ENCODE results near the gene PCBP2.

PCBP2 gene

DNA sequence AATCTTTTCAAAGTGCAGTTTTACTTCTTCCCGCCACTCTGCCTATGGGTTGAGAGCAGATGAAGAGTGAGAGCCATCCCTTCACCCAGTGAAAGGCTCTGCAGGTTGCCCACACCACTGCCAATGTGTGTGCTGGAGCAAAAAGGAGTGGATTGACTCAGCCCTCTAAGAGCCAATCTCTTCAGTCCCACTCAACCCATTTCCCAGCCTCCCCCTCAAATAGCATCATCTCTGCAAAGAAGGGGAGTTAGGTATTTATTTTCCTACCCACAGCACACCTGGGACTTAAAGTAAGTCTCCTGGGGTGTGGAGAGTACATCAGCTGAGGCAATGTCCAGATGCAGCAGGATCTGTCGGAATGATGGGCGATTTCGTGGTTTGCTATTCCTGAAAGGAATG is 32.1 kb downstream of the PCBP2 start:
- intact Hi-C loops (cut with DNase I; ENCODE audit: low total_unique reads): no loop called here
- no peak overlapping the region for H3K27ac ChIP-seq
- TF ChIP-seq, protein P1, sequence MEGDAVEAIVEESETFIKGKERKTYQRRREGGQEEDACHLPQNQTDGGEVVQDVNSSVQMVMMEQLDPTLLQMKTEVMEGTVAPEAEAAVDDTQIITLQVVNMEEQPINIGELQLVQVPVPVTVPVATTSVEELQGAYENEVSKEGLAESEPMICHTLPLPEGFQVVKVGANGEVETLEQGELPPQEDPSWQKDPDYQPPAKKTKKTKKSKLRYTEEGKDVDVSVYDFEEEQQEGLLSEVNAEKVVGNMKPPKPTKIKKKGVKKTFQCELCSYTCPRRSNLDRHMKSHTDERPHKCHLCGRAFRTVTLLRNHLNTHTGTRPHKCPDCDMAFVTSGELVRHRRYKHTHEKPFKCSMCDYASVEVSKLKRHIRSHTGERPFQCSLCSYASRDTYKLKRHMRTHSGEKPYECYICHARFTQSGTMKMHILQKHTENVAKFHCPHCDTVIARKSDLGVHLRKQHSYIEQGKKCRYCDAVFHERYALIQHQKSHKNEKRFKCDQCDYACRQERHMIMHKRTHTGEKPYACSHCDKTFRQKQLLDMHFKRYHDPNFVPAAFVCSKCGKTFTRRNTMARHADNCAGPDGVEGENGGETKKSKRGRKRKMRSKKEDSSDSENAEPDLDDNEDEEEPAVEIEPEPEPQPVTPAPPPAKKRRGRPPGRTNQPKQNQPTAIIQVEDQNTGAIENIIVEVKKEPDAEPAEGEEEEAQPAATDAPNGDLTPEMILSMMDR (IDR thresholded peaks at IDR 0.05): no peak

DNA sequence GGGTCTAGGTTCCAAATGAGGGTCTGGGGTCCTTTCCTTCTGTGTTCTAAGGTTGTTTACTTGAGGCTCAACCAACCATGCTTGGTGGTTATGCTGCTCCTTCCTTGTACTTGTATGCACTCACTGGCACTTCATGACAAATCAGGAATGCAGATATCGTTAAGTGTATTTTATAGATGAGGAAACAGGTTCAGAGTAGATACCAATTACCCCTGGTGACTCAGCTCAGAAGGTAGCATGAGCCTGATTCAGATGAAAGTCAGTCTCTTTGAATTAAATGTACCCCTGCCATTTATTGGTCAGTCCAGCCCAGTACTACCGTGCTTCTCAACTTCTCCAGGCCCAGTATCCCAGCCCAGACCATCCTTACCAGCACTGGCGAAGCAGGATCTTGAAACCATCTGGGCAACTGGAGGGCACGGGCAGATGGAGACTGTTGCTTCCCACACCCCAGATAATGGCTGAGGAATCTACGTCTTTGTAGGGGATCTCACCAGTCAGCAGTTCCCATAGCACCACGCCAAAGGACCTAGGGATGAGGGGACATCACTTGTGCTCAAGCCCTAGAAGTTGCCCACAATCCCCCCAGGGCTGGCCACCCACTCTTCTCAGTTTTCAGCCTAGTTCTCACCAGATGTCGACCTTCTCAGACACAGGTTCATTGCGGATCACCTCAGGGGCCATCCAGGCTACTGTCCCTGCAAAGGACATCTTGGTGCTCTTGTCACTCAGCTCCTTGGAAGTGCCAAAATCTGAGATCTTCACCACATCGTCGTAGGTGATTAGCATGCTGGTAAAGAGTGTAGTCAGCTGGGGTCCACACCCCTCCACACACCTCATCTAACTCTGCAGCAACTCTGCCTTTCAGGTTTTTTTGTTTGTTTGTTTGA is 33.0 kb downstream of the PCBP2 start:
- DNase-seq: no peak
- H3K36me3 ChIP-seq: peaks cover 28 to 84% (median 75%) of the 10 kb centered on the region in 3 donors
- H3K27me3 ChIP-seq: no peaks in the 10 kb centered on the region
- intact Hi-C loops (cut with DNase I; ENCODE audit: low total_unique reads): no loop called here
- peaks cover 0 to 20% (median 4%) of the 10 kb centered on the region in 4 donors for H3K4me1 ChIP-seq
- TF ChIP-seq, protein P1 (IDR thresholded peaks at IDR 0.05): no peak
- H3K4me3 ChIP-seq: no peak overlapping the region
- no peak overlapping the region for H3K27ac ChIP-seq
- H3K9me3 ChIP-seq: no peaks in the 10 kb centered on the region

More for the DNA sequence above, 32.1 kb downstream of the PCBP2 start:
- DNase-seq: no peak
- Histone ChIP-seq H3K4me1 (peaks cover 0 to 24% (median 4%) of the 10 kb centered on the region in 4 donors), H3K9me3 (no peaks in the 10 kb centered on the region), H3K4me3 (no peak overlapping the region), H3K36me3 (peaks cover 36 to 94% (median 82%) of the 10 kb centered on the region in 3 donors), H3K27me3 (no peaks in the 10 kb centered on the region)

DNA sequence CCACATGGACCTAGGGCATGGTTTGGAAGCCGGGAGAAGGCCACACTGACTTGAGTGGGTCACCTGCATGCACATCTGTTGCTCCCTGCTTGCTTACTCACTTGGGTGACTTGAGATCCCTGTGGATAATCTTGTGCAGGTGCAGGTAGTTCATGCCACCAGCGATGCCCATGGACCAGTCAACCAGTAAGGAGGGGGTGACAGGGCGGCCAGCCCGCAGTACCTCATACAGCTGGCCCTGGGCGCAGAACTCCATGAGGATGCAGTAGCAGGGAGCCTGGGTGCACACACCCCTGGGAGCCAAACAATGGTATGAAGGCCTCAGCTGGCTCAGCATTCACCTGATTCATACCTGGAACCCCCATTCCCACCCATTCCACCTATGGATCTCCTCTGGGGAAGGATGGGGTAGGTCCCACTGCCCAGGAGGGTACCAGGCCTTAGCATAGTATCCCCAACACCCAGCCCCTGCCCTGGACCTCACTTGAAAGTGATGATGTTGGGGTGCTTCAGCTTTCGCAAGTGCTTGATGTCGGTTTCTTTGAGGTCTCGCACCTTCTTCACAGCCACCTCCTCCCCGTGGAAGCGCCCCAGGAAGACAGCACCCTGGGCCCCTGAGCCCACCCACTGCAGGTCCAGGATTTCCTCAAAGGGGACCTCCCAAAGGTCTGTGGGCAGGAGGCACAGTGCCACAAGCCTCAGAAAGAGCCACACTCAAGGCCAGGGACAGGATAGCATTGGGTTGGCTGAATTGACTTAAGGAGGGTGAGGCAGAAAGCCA is 34.2 kb downstream of the PCBP2 start:
- Histone ChIP-seq H3K4me1 (peaks cover 0 to 10% (median 3%) of the 10 kb centered on the region in 4 donors), H3K27ac (no peak overlapping the region), H3K9me3 (no peaks in the 10 kb centered on the region), H3K4me3 (no peak overlapping the region), H3K36me3 (peaks cover 16 to 72% (median 63%) of the 10 kb centered on the region in 3 donors), H3K27me3 (no peaks in the 10 kb centered on the region)
- intact Hi-C loops (cut with DNase I; ENCODE audit: low total_unique reads): no loop called here
- TF ChIP-seq, protein P1 (IDR thresholded peaks at IDR 0.05): no peak
- no peak for DNase-seq

DNA sequence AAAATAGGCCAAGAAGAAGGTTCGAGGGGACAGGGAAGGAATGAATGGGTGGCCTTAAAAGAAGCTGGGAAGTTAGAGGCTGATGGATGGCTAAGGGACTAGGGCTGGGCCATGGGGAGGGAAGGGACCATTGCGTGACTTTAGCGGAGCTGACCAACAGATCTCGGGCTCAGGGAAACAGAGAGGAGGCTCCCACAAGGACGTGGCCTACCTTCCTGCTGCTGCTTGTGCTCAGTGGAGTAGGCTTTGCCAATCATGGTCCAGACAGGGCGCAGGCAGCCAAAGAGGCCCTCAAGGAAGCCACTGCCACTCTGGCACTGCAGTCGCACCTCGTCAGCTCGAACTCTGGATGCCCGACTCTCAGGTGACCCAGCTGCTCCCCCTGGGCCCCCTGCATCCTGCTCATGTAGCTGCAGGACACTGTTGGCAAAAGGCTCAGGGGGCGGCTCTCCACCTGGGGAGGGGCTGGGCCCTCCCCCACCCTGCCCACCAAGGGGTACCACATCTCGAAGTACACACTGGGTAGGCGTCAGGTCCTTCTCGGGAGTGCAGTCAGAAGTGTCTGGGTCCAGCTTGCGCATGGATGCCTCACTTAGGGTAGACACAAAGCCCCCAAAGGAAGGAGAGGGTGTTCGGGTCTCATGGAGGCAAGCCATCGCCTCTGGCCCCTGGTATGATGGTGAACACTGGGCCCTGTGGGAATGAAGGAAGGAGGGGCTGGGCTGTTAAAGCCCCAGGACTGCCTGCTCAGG is 35.0 kb downstream of the PCBP2 start:
- intact Hi-C loops (cut with DNase I; ENCODE audit: low total_unique reads): no loop called here
- Histone ChIP-seq H3K36me3 (peaks cover 12 to 64% (median 55%) of the 10 kb centered on the region in 3 donors), H3K4me1 (peaks cover 0 to 6% (median 0%) of the 10 kb centered on the region in 4 donors), H3K4me3 (no peak overlapping the region), H3K9me3 (no peaks in the 10 kb centered on the region), H3K27me3 (no peaks in the 10 kb centered on the region), H3K27ac (no peak overlapping the region)
- TF ChIP-seq, protein P1 (IDR thresholded peaks at IDR 0.05): no peak
- DNase-seq: no peak

DNA sequence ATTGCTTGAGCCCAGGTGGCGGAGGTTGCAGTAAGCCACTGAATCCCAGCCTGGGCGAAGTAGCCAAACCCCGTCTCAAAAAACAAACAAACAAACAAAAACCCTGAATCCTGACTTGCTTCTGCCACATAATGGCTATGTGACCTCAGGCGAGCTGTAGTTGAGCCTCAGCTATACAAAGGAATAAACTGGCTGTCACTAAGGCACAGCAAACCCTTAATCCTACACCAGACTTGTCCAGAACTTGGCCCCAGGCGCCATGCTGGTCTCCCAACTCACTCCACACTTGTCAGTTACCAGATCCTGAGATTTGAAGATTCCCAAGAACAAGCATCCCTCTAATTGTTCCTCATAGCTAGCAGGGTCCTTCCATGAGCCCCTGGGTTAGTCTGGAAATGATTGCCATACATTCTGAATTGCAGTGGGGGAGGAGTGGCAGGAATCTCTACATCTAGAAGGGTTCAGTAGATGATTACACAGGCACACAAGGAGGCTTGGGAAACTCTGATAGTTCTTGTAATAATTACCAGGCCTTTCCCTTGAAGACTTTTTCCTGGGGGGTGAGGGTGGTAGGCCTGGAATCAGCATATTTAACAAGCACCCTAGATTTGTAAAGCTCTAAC is 37.5 kb downstream of the PCBP2 start:
- intact Hi-C loops (cut with DNase I; ENCODE audit: low total_unique reads): no loop called here
- Histone ChIP-seq H3K9me3 (no peaks in the 10 kb centered on the region), H3K36me3 (peaks cover 10 to 40% (median 31%) of the 10 kb centered on the region in 3 donors), H3K27me3 (no peaks in the 10 kb centered on the region), H3K4me1 (peaks cover 0 to 23% (median 17%) of the 10 kb centered on the region in 4 donors), H3K27ac (no peak overlapping the region), H3K4me3 (no peak overlapping the region)
- DNase-seq: peak in 1 of 2 donors; percentile 24
- TF ChIP-seq, protein P1 (IDR thresholded peaks at IDR 0.05): no peak
